Kidney epithelial cell (primary cell): Measurements from ENCODE around the gene RPL39. TPM values are rescaled to one million over a fixed set of nuclear protein-coding genes. Genes with fewer than 3 reads are reported as not detected.
A peak's percentile ranks its signal among the peaks of the same experiment; 100 is the strongest.
"Not testable (repeated sequence)": the region's sequence is repeated elsewhere in the genome, so short reads cannot be mapped to it uniquely, and the experiment has no call there.

Source experiments
- DNase-seq: peaks from one replicate; pipeline ENCODE4 v3.0.0-alpha.2; 2010; ENCODE audit warnings: low read depth
- H3K27me3 ChIP-seq: 2 replicates; pipeline ENCODE4 v1.6.0; 2011; ENCODE audit warnings: low read length; ENCODE audit not compliant: control insufficient read depth, insufficient read depth
- H3K36me3 ChIP-seq: 2 replicates; pipeline ENCODE4 v1.5.1; 2011; ENCODE audit warnings: low read length; ENCODE audit not compliant: control insufficient read depth, insufficient read depth
- H3K4me3 ChIP-seq: 2 replicates; pipeline ENCODE4 v1.5.1; 2011; ENCODE audit warnings: low read depth, mild to moderate bottlenecking, control low read depth, low read length
- CTCF ChIP-seq: IDR thresholded peaks from 2 replicates; pipeline ENCODE4 v1.5.1; 2011; ENCODE audit warnings: mild to moderate bottlenecking, moderate library complexity, low read length, control low read depth, inconsistent platforms; ENCODE audit not compliant: insufficient read depth, poor library complexity, severe bottlenecking
- total RNA-seq: library from RNA; depleted of rRNA; stranded (reverse); fragments of >200 nt; gene quantifications from 2 replicates; pipeline ENCODE4 v1.2.3, GENCODE V29; 2015

Gene RPL39
- total RNA-seq = 7,088 and 9,048 TPM in 2 replicates

GRCh38 chrX:119791437-119792231, at the start of gene RPL39:
TSS of gene RPL39 (minus strand) at chrX:119791630. CDS start at chrX:119791576, 54 bp downstream.
- Histone ChIP-seq H3K27me3 (no peaks in the 10 kb centered on the region), H3K36me3 (no peaks in the 10 kb centered on the region), H3K4me3 (peak within 1 kb of the TSS; percentile 65)
- no peak for TF ChIP-seq CTCF
- DNase-seq = peak; percentile 47

- DNase-seq = no peak
- Histone ChIP-seq H3K4me3 (no peak overlapping the region), H3K36me3 (no peaks in the 10 kb centered on the region), H3K27me3 (no peaks in the 10 kb centered on the region)
- no peak for TF ChIP-seq CTCF
Measured at GRCh38 chrX:119833905-119834304, 42.5 kb upstream of the RPL39 start.

- no peaks in the 10 kb centered on the region for H3K27me3 ChIP-seq
- H3K36me3 ChIP-seq = no peaks in the 10 kb centered on the region
- no peak for DNase-seq
- no peak overlapping the region for H3K4me3 ChIP-seq
- TF ChIP-seq CTCF = no peak
Measured at GRCh38 chrX:119828446-119828845, 37.0 kb upstream of the RPL39 start.

GRCh38 chrX:119826399-119826959, 35.0 kb upstream of the RPL39 start:
- H3K36me3 ChIP-seq = no peaks in the 10 kb centered on the region
- TF ChIP-seq CTCF = no peak
- H3K27me3 ChIP-seq = no peaks in the 10 kb centered on the region
- DNase-seq = no peak
- H3K4me3 ChIP-seq = no peak overlapping the region

GRCh38 chrX:119824221-119824620, 32.8 kb upstream of the RPL39 start:
- not testable (repeated sequence) for DNase-seq, H3K27me3 ChIP-seq, H3K36me3 ChIP-seq, H3K4me3 ChIP-seq

- not testable (repeated sequence) for DNase-seq, H3K27me3 ChIP-seq, H3K36me3 ChIP-seq, H3K4me3 ChIP-seq
Measured at GRCh38 chrX:119821703-119822102, 30.3 kb upstream of the RPL39 start.
